ENCODE results near the gene SNTG2. TPM values are rescaled to one million over a fixed set of nuclear protein-coding genes. Genes with fewer than 3 reads are reported as not detected.

The SNTG2 gene
- total and polyA plus RNA-seq, 4 donors, result not detected

GRCh38 chr2:1070601-1071000 lies 120.0 kb downstream of the SNTG2 start:
- Histone ChIP-seq H3K36me3 (ENCODE audit: control insufficient read depth in 4 of 4, insufficient read depth in 3 of 4, low read depth in 1 of 4, low read length in 3 of 4) (no peaks in the 10 kb centered on the region), H3K9me3 (ENCODE audit: control insufficient read depth in 4 of 4, low read length in 3 of 4) (peaks cover 0 to 3% (median 1%) of the 10 kb centered on the region in 4 donors), H3K4me1 (ENCODE audit: control insufficient read depth in 4 of 4, insufficient read depth in 4 of 4, low read length in 3 of 4) (no peaks in the 10 kb centered on the region), H3K9ac (ENCODE audit: low read depth in 1 of 2, low read length in 2 of 2) (no peak overlapping the region), H3K27ac (ENCODE audit: low read depth in 1 of 2, low read length in 2 of 2) (no peak overlapping the region), H3K27me3 (ENCODE audit: control insufficient read depth in 4 of 4, insufficient read depth in 4 of 4, low read length in 3 of 4) (no peaks in the 10 kb centered on the region), H3K4me3 (ENCODE audit: low read depth in 1 of 3, low read length in 3 of 3) (no peak overlapping the region)
- DNase-seq (ENCODE audit: low spot score), result no peak
- WGBS, result 81% methylated on average over 7 of the region's 7 CpGs
- TF ChIP-seq EGR1 (IDR thresholded peaks at IDR 0.05; ENCODE audit: low read depth in 2 of 2) (no peak), SP1 (IDR thresholded peaks at IDR 0.05) (no peak), GABPA (IDR thresholded peaks at IDR 0.05 in 1 of 2, conservative IDR thresholded peaks at IDR 0.05 in 1 of 2) (no peak), HNF4A (conservative IDR thresholded peaks at IDR 0.05) (no peak), JUND (IDR thresholded peaks at IDR 0.05) (no peak), ATF3 (IDR thresholded peaks at IDR 0.05) (no peak), YY1 (IDR thresholded peaks at IDR 0.05) (no peak), FOXA1 (IDR thresholded peaks at IDR 0.05) (no peak), FOXA2 (IDR thresholded peaks at IDR 0.05) (no peak), TAF1 (conservative IDR thresholded peaks at IDR 0.05) (no peak), RXRA (IDR thresholded peaks at IDR 0.05) (no peak), NR2F2 (IDR thresholded peaks at IDR 0.05) (no peak), MAX (IDR thresholded peaks at IDR 0.05) (no peak), RAD21 (IDR thresholded peaks at IDR 0.05) (no peak), HNF4G (IDR thresholded peaks at IDR 0.05) (no peak)
- TF ChIP-seq, protein P1, sequence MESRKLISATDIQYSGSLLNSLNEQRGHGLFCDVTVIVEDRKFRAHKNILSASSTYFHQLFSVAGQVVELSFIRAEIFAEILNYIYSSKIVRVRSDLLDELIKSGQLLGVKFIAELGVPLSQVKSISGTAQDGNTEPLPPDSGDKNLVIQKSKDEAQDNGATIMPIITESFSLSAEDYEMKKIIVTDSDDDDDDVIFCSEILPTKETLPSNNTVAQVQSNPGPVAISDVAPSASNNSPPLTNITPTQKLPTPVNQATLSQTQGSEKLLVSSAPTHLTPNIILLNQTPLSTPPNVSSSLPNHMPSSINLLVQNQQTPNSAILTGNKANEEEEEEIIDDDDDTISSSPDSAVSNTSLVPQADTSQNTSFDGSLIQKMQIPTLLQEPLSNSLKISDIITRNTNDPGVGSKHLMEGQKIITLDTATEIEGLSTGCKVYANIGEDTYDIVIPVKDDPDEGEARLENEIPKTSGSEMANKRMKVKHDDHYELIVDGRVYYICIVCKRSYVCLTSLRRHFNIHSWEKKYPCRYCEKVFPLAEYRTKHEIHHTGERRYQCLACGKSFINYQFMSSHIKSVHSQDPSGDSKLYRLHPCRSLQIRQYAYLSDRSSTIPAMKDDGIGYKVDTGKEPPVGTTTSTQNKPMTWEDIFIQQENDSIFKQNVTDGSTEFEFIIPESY (IDR thresholded peaks at IDR 0.05), result no peak
- TF ChIP-seq, protein P2, sequence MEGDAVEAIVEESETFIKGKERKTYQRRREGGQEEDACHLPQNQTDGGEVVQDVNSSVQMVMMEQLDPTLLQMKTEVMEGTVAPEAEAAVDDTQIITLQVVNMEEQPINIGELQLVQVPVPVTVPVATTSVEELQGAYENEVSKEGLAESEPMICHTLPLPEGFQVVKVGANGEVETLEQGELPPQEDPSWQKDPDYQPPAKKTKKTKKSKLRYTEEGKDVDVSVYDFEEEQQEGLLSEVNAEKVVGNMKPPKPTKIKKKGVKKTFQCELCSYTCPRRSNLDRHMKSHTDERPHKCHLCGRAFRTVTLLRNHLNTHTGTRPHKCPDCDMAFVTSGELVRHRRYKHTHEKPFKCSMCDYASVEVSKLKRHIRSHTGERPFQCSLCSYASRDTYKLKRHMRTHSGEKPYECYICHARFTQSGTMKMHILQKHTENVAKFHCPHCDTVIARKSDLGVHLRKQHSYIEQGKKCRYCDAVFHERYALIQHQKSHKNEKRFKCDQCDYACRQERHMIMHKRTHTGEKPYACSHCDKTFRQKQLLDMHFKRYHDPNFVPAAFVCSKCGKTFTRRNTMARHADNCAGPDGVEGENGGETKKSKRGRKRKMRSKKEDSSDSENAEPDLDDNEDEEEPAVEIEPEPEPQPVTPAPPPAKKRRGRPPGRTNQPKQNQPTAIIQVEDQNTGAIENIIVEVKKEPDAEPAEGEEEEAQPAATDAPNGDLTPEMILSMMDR (IDR thresholded peaks at IDR 0.05; ENCODE audit: low read depth, low read length, missing input control), result no peak
- TF ChIP-seq, protein P3, sequence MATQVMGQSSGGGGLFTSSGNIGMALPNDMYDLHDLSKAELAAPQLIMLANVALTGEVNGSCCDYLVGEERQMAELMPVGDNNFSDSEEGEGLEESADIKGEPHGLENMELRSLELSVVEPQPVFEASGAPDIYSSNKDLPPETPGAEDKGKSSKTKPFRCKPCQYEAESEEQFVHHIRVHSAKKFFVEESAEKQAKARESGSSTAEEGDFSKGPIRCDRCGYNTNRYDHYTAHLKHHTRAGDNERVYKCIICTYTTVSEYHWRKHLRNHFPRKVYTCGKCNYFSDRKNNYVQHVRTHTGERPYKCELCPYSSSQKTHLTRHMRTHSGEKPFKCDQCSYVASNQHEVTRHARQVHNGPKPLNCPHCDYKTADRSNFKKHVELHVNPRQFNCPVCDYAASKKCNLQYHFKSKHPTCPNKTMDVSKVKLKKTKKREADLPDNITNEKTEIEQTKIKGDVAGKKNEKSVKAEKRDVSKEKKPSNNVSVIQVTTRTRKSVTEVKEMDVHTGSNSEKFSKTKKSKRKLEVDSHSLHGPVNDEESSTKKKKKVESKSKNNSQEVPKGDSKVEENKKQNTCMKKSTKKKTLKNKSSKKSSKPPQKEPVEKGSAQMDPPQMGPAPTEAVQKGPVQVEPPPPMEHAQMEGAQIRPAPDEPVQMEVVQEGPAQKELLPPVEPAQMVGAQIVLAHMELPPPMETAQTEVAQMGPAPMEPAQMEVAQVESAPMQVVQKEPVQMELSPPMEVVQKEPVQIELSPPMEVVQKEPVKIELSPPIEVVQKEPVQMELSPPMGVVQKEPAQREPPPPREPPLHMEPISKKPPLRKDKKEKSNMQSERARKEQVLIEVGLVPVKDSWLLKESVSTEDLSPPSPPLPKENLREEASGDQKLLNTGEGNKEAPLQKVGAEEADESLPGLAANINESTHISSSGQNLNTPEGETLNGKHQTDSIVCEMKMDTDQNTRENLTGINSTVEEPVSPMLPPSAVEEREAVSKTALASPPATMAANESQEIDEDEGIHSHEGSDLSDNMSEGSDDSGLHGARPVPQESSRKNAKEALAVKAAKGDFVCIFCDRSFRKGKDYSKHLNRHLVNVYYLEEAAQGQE (IDR thresholded peaks at IDR 0.05), result no peak
